ENCODE measurements around the gene AQP3. TPM values are rescaled to one million over a fixed set of nuclear protein-coding genes. Genes with fewer than 3 reads are reported as not detected.
"Not testable (repeated sequence)": the region's sequence is repeated elsewhere in the genome, so short reads cannot be mapped to it uniquely, and the experiment has no call there.

The AQP3 gene
- polyA plus RNA-seq, 1 experiment: 0.47 TPM

- Histone ChIP-seq H3K36me3 (ENCODE audit: control insufficient read depth, insufficient read depth, low read length) (peaks cover 19% of the 10 kb centered on the region), H3K4me3 (ENCODE audit: low read depth, low read length) (no peak overlapping the region), H3K27me3 (ENCODE audit: control insufficient read depth, insufficient read depth, low read length) (no peaks in the 10 kb centered on the region)
- ChIA-PET POLR2A (no interaction called here), CTCF (interaction anchor here (1.0 to 2.1 kb wide), 5 partner anchors 8 to 1089 kb away, joined by 3 to 7 read pairs (median 5); no protein-coding TSS in a partner anchor)
- no peak for TF ChIP-seq CTCF (IDR thresholded peaks at IDR 0.05; ENCODE audit: insufficient read depth, low read depth, low read length)
- DNase-seq (ENCODE audit: low read depth): no peak
Observed at GRCh38 chr9:33458444-33458843, 11.1 kb upstream of the AQP3 start.

- peaks cover 2% of the 10 kb centered on the region for H3K36me3 ChIP-seq (ENCODE audit: control insufficient read depth, insufficient read depth, low read length)
- ChIA-PET CTCF (interaction anchor here (1.6 kb wide), 1 partner anchor 10 kb away, joined by 6 read pairs; no protein-coding TSS in a partner anchor), POLR2A (interaction anchor here (0.6 kb wide), 2 partner anchors 8 to 39 kb away, joined by 6 to 7 read pairs; no protein-coding TSS in a partner anchor)
- no peaks in the 10 kb centered on the region for H3K27me3 ChIP-seq (ENCODE audit: control insufficient read depth, insufficient read depth, low read length)
- no peak overlapping the region for H3K4me3 ChIP-seq (ENCODE audit: low read depth, low read length)
- no peak for TF ChIP-seq CTCF (IDR thresholded peaks at IDR 0.05; ENCODE audit: insufficient read depth, low read depth, low read length)
- DNase-seq (ENCODE audit: low read depth): no peak
Observed at GRCh38 chr9:33455945-33456344, 8.6 kb upstream of the AQP3 start.

GRCh38 chr9:33455456-33455855, 8.1 kb upstream of the AQP3 start:
- H3K36me3 ChIP-seq (ENCODE audit: control insufficient read depth, insufficient read depth, low read length); H3K27me3 ChIP-seq (ENCODE audit: control insufficient read depth, insufficient read depth, low read length); H3K4me3 ChIP-seq (ENCODE audit: low read depth, low read length); DNase-seq (ENCODE audit: low read depth): not testable (repeated sequence)
- ChIA-PET POLR2A (interaction anchor here (0.6 kb wide), 2 partner anchors 9 to 39 kb away, joined by 6 to 7 read pairs; no protein-coding TSS in a partner anchor), CTCF (interaction anchor here (1.6 kb wide), 1 partner anchor 11 kb away, joined by 6 read pairs; no protein-coding TSS in a partner anchor)

GRCh38 chr9:33454661-33455026, 7.3 kb upstream of the AQP3 start:
- DNase-seq (ENCODE audit: low read depth); H3K4me3 ChIP-seq (ENCODE audit: low read depth, low read length); H3K36me3 ChIP-seq (ENCODE audit: control insufficient read depth, insufficient read depth, low read length); H3K27me3 ChIP-seq (ENCODE audit: control insufficient read depth, insufficient read depth, low read length); POLR2A ChIA-PET: not testable (repeated sequence)
- CTCF ChIA-PET: interaction anchor here (1.4 to 6.4 kb wide), 5 partner anchors 9 to 168 kb away, joined by 5 to 70 read pairs (median 39); partner anchors contain the start of gene NOL6

GRCh38 chr9:33453999-33454660, 6.7 kb upstream of the AQP3 start:
- DNase-seq (ENCODE audit: low read depth): no peak
- no peaks in the 10 kb centered on the region for H3K27me3 ChIP-seq (ENCODE audit: control insufficient read depth, insufficient read depth, low read length)
- no peak overlapping the region for H3K4me3 ChIP-seq (ENCODE audit: low read depth, low read length)
- POLR2A ChIA-PET: interaction anchor here (0.7 kb wide), 1 partner anchor 164 kb away, joined by 4 read pairs; the partner anchor contains the start of gene NFX1
- no peaks in the 10 kb centered on the region for H3K36me3 ChIP-seq (ENCODE audit: control insufficient read depth, insufficient read depth, low read length)
- CTCF ChIA-PET: interaction anchor here (1.4 to 6.4 kb wide), 8 partner anchors 10 to 167 kb away, joined by 3 to 70 read pairs (median 19); partner anchors contain the start of gene NOL6
- TF ChIP-seq CTCF (IDR thresholded peaks at IDR 0.05; ENCODE audit: insufficient read depth, low read depth, low read length): no peak

GRCh38 chr9:33453286-33453860, 6.0 kb upstream of the AQP3 start:
- ChIA-PET CTCF (interaction anchor here (0.6 to 6.4 kb wide), 18 partner anchors 10 to 175 kb away, joined by 3 to 70 read pairs (median 6); partner anchors contain the start of gene NOL6), POLR2A (no interaction called here)
- DNase-seq (ENCODE audit: low read depth): no peak
- Histone ChIP-seq H3K27me3 (ENCODE audit: control insufficient read depth, insufficient read depth, low read length) (no peaks in the 10 kb centered on the region), H3K36me3 (ENCODE audit: control insufficient read depth, insufficient read depth, low read length) (no peaks in the 10 kb centered on the region), H3K4me3 (ENCODE audit: low read depth, low read length) (no peak overlapping the region)
- no peak for TF ChIP-seq CTCF (IDR thresholded peaks at IDR 0.05; ENCODE audit: insufficient read depth, low read depth, low read length)
